HEK293 (cell line): ENCODE results near the gene ICAM4.
A peak's percentile ranks its signal among the peaks of the same experiment; 100 is the strongest.

Source experiments
- CTCF ChIA-PET: fragments of 350-600 bp; formaldehyde crosslinking; extraction: SDS; loops from one replicate; lab custom pipeline; 2021; ENCODE audit warnings: antibody characterized with exemption; lab: Yijun Ruan, JAX
- POLR2A ChIA-PET: fragments of 300-600 bp; formaldehyde crosslinking; extraction: SDS; loops from one replicate; lab custom pipeline; 2020; ENCODE audit warnings: antibody characterized with exemption, inconsistent platforms; lab: Yijun Ruan, JAX
- H3K27ac ChIP-seq: fragments of 200-500 bp; sonication (Bioruptor generic); 2 replicates; pipeline ENCODE4 v1.5.1; 2014; ENCODE audit warnings: low read depth, low read length, control low read depth, inconsistent platforms; ENCODE audit errors: extremely low read depth
- H3K36me3 ChIP-seq, 2 experiments: fragments of 200-500 bp in 1 of 2; sonication (Bioruptor generic) in 1 of 2; 1 replicate in 1 of 2; 2 replicates in 1 of 2; pipeline ENCODE4 v1.5.1; 2014 to 2017; ENCODE audit warnings: inconsistent platforms in 2 of 2, low read length in 2 of 2; ENCODE audit not compliant: control insufficient read depth in 2 of 2, insufficient read depth in 1 of 2
- H3K4me1 ChIP-seq: fragments of 200-500 bp; sonication (Bioruptor generic); 2 replicates; pipeline ENCODE4 v1.5.1; 2014; ENCODE audit warnings: mild to moderate bottlenecking, low read length, inconsistent platforms; ENCODE audit not compliant: control insufficient read depth, insufficient read depth
- H3K4me3 ChIP-seq: 2 replicates; pipeline ENCODE4 v1.5.1; 2011; ENCODE audit warnings: low read depth, mild to moderate bottlenecking, control low read depth, low read length, moderate library complexity
- H3K9me3 ChIP-seq: fragments of 200-500 bp; sonication (Bioruptor generic); 2 replicates; pipeline ENCODE4 v1.5.1; 2014; ENCODE audit warnings: low read depth, low read length, inconsistent platforms; ENCODE audit not compliant: control insufficient read depth, insufficient read depth
- CTCF ChIP-seq: fragments of 450-650 bp; formaldehyde crosslinking; IDR thresholded peaks from 2 replicates; pipeline ENCODE4 v1.5.1; 2016; ENCODE audit warnings: missing biosample characterization, missing genetic modification characterization
- EGR2 ChIP-seq: fragments of 450-650 bp; formaldehyde crosslinking; IDR thresholded peaks from 2 replicates; pipeline ENCODE4 v1.5.1; 2016; ENCODE audit warnings: low read depth, missing biosample characterization, missing genetic modification characterization
- GFI1B ChIP-seq: fragments of 450-650 bp; formaldehyde crosslinking; IDR thresholded peaks from 2 replicates; pipeline ENCODE4 v1.5.1; 2016; ENCODE audit warnings: missing biosample characterization, missing genetic modification characterization
- IKZF3 ChIP-seq: fragments of 450-650 bp; IDR thresholded peaks from 2 replicates; pipeline ENCODE4 v1.5.0; 2018; ENCODE audit warnings: missing biosample characterization, mild to moderate bottlenecking, missing genetic modification characterization, moderate library complexity
- INSM2 ChIP-seq: fragments of 450-650 bp; formaldehyde crosslinking; IDR thresholded peaks from 2 replicates; pipeline ENCODE4 v1.5.1; 2016; ENCODE audit warnings: missing biosample characterization, missing genetic modification characterization
- KLF1 ChIP-seq: fragments of 450-650 bp; formaldehyde crosslinking; IDR thresholded peaks from 2 replicates; pipeline ENCODE4 v1.5.1; 2016; ENCODE audit warnings: missing biosample characterization, missing genetic modification characterization
- KLF16 ChIP-seq: fragments of 450-650 bp; formaldehyde crosslinking; IDR thresholded peaks from 2 replicates; pipeline ENCODE4 v1.5.1; 2017; ENCODE audit warnings: missing biosample characterization, missing genetic modification characterization
- KLF17 ChIP-seq: fragments of 450-650 bp; formaldehyde crosslinking; IDR thresholded peaks from 2 replicates; pipeline ENCODE4 v1.5.1; 2016; ENCODE audit warnings: missing biosample characterization, missing genetic modification characterization
- KLF8 ChIP-seq: fragments of 450-650 bp; formaldehyde crosslinking; IDR thresholded peaks from 2 replicates; pipeline ENCODE4 v1.5.1; 2016; ENCODE audit warnings: missing biosample characterization, missing genetic modification characterization
- KLF9 ChIP-seq: fragments of 450-650 bp; formaldehyde crosslinking; IDR thresholded peaks from 2 replicates; pipeline ENCODE4 v1.5.1; 2016; ENCODE audit warnings: missing biosample characterization, missing genetic modification characterization, low read depth
- SP3 ChIP-seq: fragments of 450-650 bp; formaldehyde crosslinking; IDR thresholded peaks from 2 replicates; pipeline ENCODE4 v1.5.1; 2016; ENCODE audit warnings: missing biosample characterization, missing genetic modification characterization
- ZBTB26 ChIP-seq: fragments of 450-650 bp; formaldehyde crosslinking; optimal IDR thresholded peaks from 2 replicates; pipeline ENCODE3; 2016; ENCODE audit warnings: missing biosample characterization, mild to moderate bottlenecking, missing genetic modification characterization
- ZEB2 ChIP-seq: fragments of 450-650 bp; formaldehyde crosslinking; IDR thresholded peaks from 2 replicates; pipeline ENCODE4 v1.5.1; 2016; ENCODE audit warnings: missing biosample characterization, missing genetic modification characterization
- ZIC2 ChIP-seq: fragments of 450-650 bp; formaldehyde crosslinking; IDR thresholded peaks from 2 replicates; pipeline ENCODE4 v1.5.1; 2016; ENCODE audit warnings: missing biosample characterization, missing genetic modification characterization
- ZNF146 ChIP-seq: fragments of 450-650 bp; formaldehyde crosslinking; IDR thresholded peaks from 2 replicates; pipeline ENCODE4 v1.5.1; 2016; ENCODE audit warnings: missing biosample characterization, missing genetic modification characterization
- ZNF302 ChIP-seq: fragments of 450-650 bp; formaldehyde crosslinking; IDR thresholded peaks from 2 replicates; pipeline ENCODE4 v1.5.1; 2016; ENCODE audit warnings: missing biosample characterization, missing genetic modification characterization, low read depth
- ZNF311 ChIP-seq: fragments of 450-650 bp; formaldehyde crosslinking; IDR thresholded peaks from 2 replicates; pipeline ENCODE4 v1.5.1; 2017; ENCODE audit warnings: missing biosample characterization, missing genetic modification characterization, borderline replicate concordance
- ZNF362 ChIP-seq: fragments of 450-650 bp; formaldehyde crosslinking; IDR thresholded peaks from 2 replicates; pipeline ENCODE4 v1.5.1; 2016; ENCODE audit warnings: missing biosample characterization, missing genetic modification characterization
- ZNF488 ChIP-seq: fragments of 450-650 bp; formaldehyde crosslinking; IDR thresholded peaks from 2 replicates; pipeline ENCODE4 v1.5.1; 2016; ENCODE audit warnings: missing biosample characterization, missing genetic modification characterization
- ZNF510 ChIP-seq: fragments of 450-650 bp; formaldehyde crosslinking; IDR thresholded peaks from 2 replicates; pipeline ENCODE4 v1.5.1; 2018; ENCODE audit warnings: mild to moderate bottlenecking, missing genetic modification characterization, missing biosample characterization; ENCODE audit not compliant: insufficient replicate concordance
- ZNF629 ChIP-seq: fragments of 450-650 bp; formaldehyde crosslinking; IDR thresholded peaks from 2 replicates; pipeline ENCODE4 v1.5.1; 2017; ENCODE audit warnings: missing biosample characterization, missing genetic modification characterization
- ZNF639 ChIP-seq: fragments of 450-650 bp; formaldehyde crosslinking; IDR thresholded peaks from 2 replicates; pipeline ENCODE4 v1.5.1; 2016; ENCODE audit warnings: missing biosample characterization, missing genetic modification characterization
- ZNF654 ChIP-seq: fragments of 450-650 bp; formaldehyde crosslinking; IDR thresholded peaks from 2 replicates; pipeline ENCODE4 v1.5.1; 2016; ENCODE audit warnings: low read depth, missing biosample characterization, missing genetic modification characterization
- ZNF658 ChIP-seq: fragments of 450-650 bp; formaldehyde crosslinking; IDR thresholded peaks from 2 replicates; pipeline ENCODE4; 2016; ENCODE audit warnings: missing biosample characterization, missing genetic modification characterization
- ZNF664 ChIP-seq: fragments of 450-650 bp; formaldehyde crosslinking; IDR thresholded peaks from 2 replicates; pipeline ENCODE4 v1.5.1; 2016; ENCODE audit warnings: missing biosample characterization, missing genetic modification characterization
- ZNF777 ChIP-seq: fragments of 450-650 bp; formaldehyde crosslinking; IDR thresholded peaks from 2 replicates; pipeline ENCODE4 v1.5.1; 2017; ENCODE audit warnings: missing biosample characterization, missing genetic modification characterization, borderline replicate concordance
- ZSCAN16 ChIP-seq: fragments of 450-650 bp; formaldehyde crosslinking; IDR thresholded peaks from 2 replicates; pipeline ENCODE4 v1.5.1; 2016; ENCODE audit warnings: missing biosample characterization, missing genetic modification characterization

The ICAM4 gene

GRCh38 chr19:10292206-10292788, 5.5 kb downstream of the ICAM4 start:
- H3K4me1 ChIP-seq: peaks cover 4% of the 10 kb centered on the region; the same call in 1 of the 2 replicates
- POLR2A ChIA-PET: interaction anchor here (1.0 to 2.0 kb wide), 7 partner anchors 13 to 88 kb away, joined by 3 to 13 read pairs (median 7); partner anchors contain the start of genes ICAM1, RAVER1 and TYK2
- TF ChIP-seq SP3 (peak; percentile 96), ZNF510 (no peak), KLF16 (tag by site-specific recombination) (peak; percentile 43; the same call in 1 of the 2 replicates), ZSCAN16 (tag by site-specific recombination) (no peak), ZNF664 (tag by site-specific recombination) (no peak), KLF8 (tag by site-specific recombination) (peak; percentile 96), ZNF777 (tag by site-specific recombination) (no peak), ZNF311 (tag by site-specific recombination) (no peak), ZNF639 (tag by site-specific recombination) (no peak), ZNF654 (tag by site-specific recombination) (no peak), ZEB2 (tag by site-specific recombination) (peak; percentile 50; the same call in 1 of the 2 replicates), KLF9 (tag by site-specific recombination) (peak; percentile 98), ZNF658 (no peak), IKZF3 (tag by site-specific recombination) (no peak), INSM2 (tag by site-specific recombination) (peak; percentile 68), ZNF362 (tag by site-specific recombination) (no peak), ZIC2 (peak; percentile 42; the same call in 1 of the 2 replicates), GFI1B (tag by site-specific recombination) (no peak), CTCF (tag by site-specific recombination) (no peak), ZNF146 (tag by site-specific recombination) (no peak), EGR2 (tag by site-specific recombination) (peak; percentile 62; the same call in 1 of the 2 replicates), ZNF488 (tag by site-specific recombination) (no peak), ZBTB26 (tag by site-specific recombination) (no peak), KLF1 (tag by site-specific recombination) (peak; percentile 85), ZNF629 (tag by site-specific recombination) (no peak), KLF17 (tag by site-specific recombination) (no peak; the same call in 1 of the 2 replicates), ZNF302 (tag by site-specific recombination) (no peak)

More at GRCh38 chr19:10292206-10292788, 5.5 kb downstream of the ICAM4 start:
- Histone ChIP-seq H3K4me3 (peak overlapping the region; percentile 43), H3K27ac (peak overlapping the region; percentile 6; the same call in 1 of the 2 replicates), H3K9me3 (no peaks in the 10 kb centered on the region), H3K36me3 (peaks cover 0 to 5% of the 10 kb centered on the region in 2 experiments; a peak in 1 of 3 replicates)
- CTCF ChIA-PET: interaction anchor here (0.7 to 1.9 kb wide), 5 partner anchors 9 to 42 kb away, joined by 3 to 6 read pairs (median 4); no protein-coding TSS in a partner anchor
